HepG2 (cell line): ENCODE measurements around the gene IGFALS. TPM values are rescaled to one million over a fixed set of nuclear protein-coding genes. Genes with fewer than 3 reads are reported as not detected.

Experiments used
- AHR ChIP-seq: IDR thresholded peaks from 2 replicates; pipeline ENCODE4 v1.6.1; 2018; ENCODE audit warnings: missing genetic modification reagents, missing compliant biosample characterization
- CTCF ChIP-seq: sonication (generic); formaldehyde crosslinking; IDR thresholded peaks from 2 replicates; pipeline ENCODE4 v1.5.0; 2020; ENCODE audit warnings: mild to moderate bottlenecking, missing genetic modification reagents, moderate library complexity
- FOXA3 ChIP-seq: IDR thresholded peaks from 2 replicates; pipeline ENCODE4 v1.6.1; 2016; ENCODE audit warnings: missing genetic modification reagents, missing compliant biosample characterization
- GATAD2A ChIP-seq: IDR thresholded peaks from 2 replicates; pipeline ENCODE4 v1.6.1; 2016
- HDAC2 ChIP-seq: sonication (generic); formaldehyde crosslinking; IDR thresholded peaks from 2 replicates; pipeline ENCODE4 v1.4.0; 2020; ENCODE audit warnings: missing genetic modification reagents
- KDM5B ChIP-seq: sonication (generic); formaldehyde crosslinking; IDR thresholded peaks from 2 replicates; pipeline ENCODE4 v1.4.0; 2020; ENCODE audit warnings: missing genetic modification reagents, mild to moderate bottlenecking, borderline replicate concordance
- MYC ChIP-seq: sonication (generic); formaldehyde crosslinking; IDR thresholded peaks from 2 replicates; pipeline ENCODE4 v1.9.0; 2021; ENCODE audit warnings: missing genetic modification reagents, borderline replicate concordance
- NFYC ChIP-seq: IDR thresholded peaks from 2 replicates; pipeline ENCODE4 v1.6.1; 2016; ENCODE audit warnings: missing genetic modification reagents, missing compliant biosample characterization
- NR2F6 ChIP-seq, 2 experiments: IDR thresholded peaks; 2 replicates each; pipeline ENCODE4 v1.6.1; 2016; ENCODE audit warnings: antibody characterized with exemption in 1 of 2, mild to moderate bottlenecking in 1 of 2
- RXRA ChIP-seq: sonication (generic); formaldehyde crosslinking; IDR thresholded peaks from 2 replicates; pipeline ENCODE4 v1.5.1; 2020; ENCODE audit warnings: missing genetic modification reagents
- SALL1 ChIP-seq: sonication (generic); formaldehyde crosslinking; IDR thresholded peaks from 2 replicates; pipeline ENCODE4 v1.8.0; 2022; ENCODE audit warnings: mild to moderate bottlenecking, missing genetic modification reagents
- SAP130 ChIP-seq: IDR thresholded peaks from 2 replicates; pipeline ENCODE4 v1.6.1; 2016; ENCODE audit warnings: low read depth
- SOX13 ChIP-seq, 3 experiments: fragments of 450-650 bp in 1 of 3; sonication (generic) in 1 of 3; formaldehyde crosslinking in 1 of 3; IDR thresholded peaks in 2 of 3; conservative IDR thresholded peaks in 1 of 3; 2 replicates each; pipeline versions ENCODE4 v1.5.0 to v1.6.1; 2016 to 2020; ENCODE audit warnings: antibody characterized with exemption in 1 of 3, mild to moderate bottlenecking in 1 of 3, missing compliant biosample characterization in 1 of 3, missing genetic modification reagents in 1 of 3, moderate library complexity in 1 of 3
- SP4 ChIP-seq: sonication (generic); formaldehyde crosslinking; IDR thresholded peaks from 2 replicates; pipeline ENCODE4 v1.8.1; 2023; ENCODE audit warnings: mild to moderate bottlenecking, missing genetic modification reagents
- TOPORS ChIP-seq: sonication (generic); formaldehyde crosslinking; IDR thresholded peaks from 2 replicates; pipeline ENCODE4 v1.8.0; 2023; ENCODE audit warnings: mild to moderate bottlenecking, missing genetic modification reagents
- XRCC5 ChIP-seq: fragments of 200-400 bp; formaldehyde crosslinking; optimal IDR thresholded peaks from 2 replicates; pipeline ENCODE3; 2017; ENCODE audit warnings: mild to moderate bottlenecking, low read length
- ZFY ChIP-seq: sonication (generic); formaldehyde crosslinking; IDR thresholded peaks from 2 replicates; pipeline ENCODE4 v1.4.0; 2020; ENCODE audit warnings: missing genetic modification reagents
- ZGPAT ChIP-seq: IDR thresholded peaks from 2 replicates; pipeline ENCODE4 v1.6.1; 2016; ENCODE audit warnings: mild to moderate bottlenecking
- ZNF687 ChIP-seq: sonication (generic); formaldehyde crosslinking; IDR thresholded peaks from 2 replicates; pipeline ENCODE4 v1.5.1; 2020; ENCODE audit warnings: mild to moderate bottlenecking, missing genetic modification reagents, moderate library complexity
- polyA plus RNA-seq, 8 experiments: library from polyadenylated mRNA; depleted of rRNA in 3 of 8; stranded (reverse) in 7 of 8; unstranded in 1 of 8; fragments of >200 nt; fragmentation: Illumina TruSeq in 4 of 8; extraction: Trizol in 4 of 8; gene quantifications; 2 replicates each; pipeline versions ENCODE4 v1.2.1 to v1.2.3, GENCODE V29; 2011 to 2016; ENCODE audit warnings: low read depth in 4 of 8, missing spikeins in 1 of 8, mixed read lengths in 1 of 8; ENCODE audit not compliant: insufficient read depth in 1 of 8
- total RNA-seq, 5 experiments: library from RNA; depleted of rRNA; stranded (reverse); fragments of >200 nt; fragmentation: Illumina TruSeq; extraction: Trizol; gene quantifications; 2 replicates each; pipeline ENCODE4 v1.2.3, GENCODE V29; 2016; ENCODE audit warnings: low read depth in 1 of 5
- TF ChIP-seq, protein P1 (sequence below): IDR thresholded peaks from 2 replicates; pipeline ENCODE4 v1.6.1; 2016; ENCODE audit warnings: low read depth, borderline replicate concordance
- TF ChIP-seq, protein P2 (sequence below): sonication (generic); formaldehyde crosslinking; IDR thresholded peaks from 2 replicates; pipeline ENCODE4 v1.5.1; 2020; ENCODE audit warnings: mild to moderate bottlenecking, moderate library complexity, missing genetic modification reagents

The IGFALS gene
- total and polyA plus RNA-seq, 2 of the 13 experiments (the other 11 are each of a cell fraction or from before 2014, with no cell fraction given), result 0.34 to 2.4 TPM

DNA sequence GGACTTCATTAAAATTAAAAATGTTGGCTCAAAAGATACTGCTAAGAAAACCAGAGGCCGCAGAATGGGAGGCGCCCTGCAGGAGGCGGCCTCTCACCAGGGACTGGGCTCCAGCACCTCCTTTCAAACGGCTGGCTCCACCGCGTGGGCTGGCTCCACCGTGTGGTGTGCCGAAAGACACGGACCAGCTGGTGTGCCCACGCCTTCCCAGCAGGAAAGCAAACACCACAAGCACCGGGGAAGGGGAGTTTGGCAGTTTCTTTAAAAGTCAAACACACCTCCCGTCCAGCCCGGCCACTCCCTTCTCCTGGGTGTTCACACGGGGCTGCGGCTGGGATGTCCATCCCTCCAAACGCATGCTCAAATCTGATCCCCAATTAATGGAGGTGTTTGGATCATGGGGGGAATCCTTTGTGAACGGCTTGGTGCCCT lies 19.2 kb upstream of the IGFALS start (continued):
- TF ChIP-seq SOX13 (IDR thresholded peaks at IDR 0.05) (no peak), SOX13 (CRISPR knock-in tag; conservative IDR thresholded peaks at IDR 0.05 in 1 of 2, IDR thresholded peaks at IDR 0.05 in 1 of 2) (0 out of 4 replicates have a peak, but pooled peaks of 1 of the 2 experiments have one; percentile 34), SALL1 (CRISPR knock-in tag) (peak; percentile 64; the same call in 1 of the 2 replicates), SAP130 (peak; percentile 73), CTCF (CRISPR knock-in tag) (peak; percentile 91), TOPORS (CRISPR knock-in tag) (no peak), XRCC5 (peak; percentile 91), ZNF687 (CRISPR knock-in tag) (peak; percentile 63), ZFY (CRISPR knock-in tag) (peak; percentile 27; the same call in 1 of the 2 replicates), NR2F6 (IDR thresholded peaks at IDR 0.05) (no peak), NR2F6 (CRISPR knock-in tag; IDR thresholded peaks at IDR 0.05) (peak; percentile 34; the same call in 1 of the 2 replicates), FOXA3 (peak; percentile 28; the same call in 1 of the 2 replicates), HDAC2 (peak; percentile 52; the same call in 1 of the 2 replicates), ZGPAT (CRISPR knock-in tag) (peak; percentile 37; the same call in 1 of the 2 replicates), SP4 (CRISPR knock-in tag) (peak; percentile 29; the same call in 1 of the 2 replicates), RXRA (CRISPR knock-in tag) (peak; percentile 35; the same call in 1 of the 2 replicates), KDM5B (CRISPR knock-in tag) (no peak; the same call in 1 of the 2 replicates), AHR (CRISPR knock-in tag) (peak; percentile 46; the same call in 1 of the 2 replicates), GATAD2A (CRISPR knock-in tag) (peak; percentile 59), MYC (CRISPR knock-in tag) (peak; percentile 81; the same call in 1 of the 2 replicates), NFYC (CRISPR knock-in tag) (0 out of 2 replicates have a peak, but pooled peaks have one; percentile 13)
- TF ChIP-seq, protein P1, sequence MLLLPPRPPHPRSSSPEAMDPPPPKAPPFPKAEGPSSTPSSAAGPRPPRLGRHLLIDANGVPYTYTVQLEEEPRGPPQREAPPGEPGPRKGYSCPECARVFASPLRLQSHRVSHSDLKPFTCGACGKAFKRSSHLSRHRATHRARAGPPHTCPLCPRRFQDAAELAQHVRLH (CRISPR knock-in tag), result peak; percentile 51; the same call in 1 of the 2 replicates
- TF ChIP-seq, protein P2, sequence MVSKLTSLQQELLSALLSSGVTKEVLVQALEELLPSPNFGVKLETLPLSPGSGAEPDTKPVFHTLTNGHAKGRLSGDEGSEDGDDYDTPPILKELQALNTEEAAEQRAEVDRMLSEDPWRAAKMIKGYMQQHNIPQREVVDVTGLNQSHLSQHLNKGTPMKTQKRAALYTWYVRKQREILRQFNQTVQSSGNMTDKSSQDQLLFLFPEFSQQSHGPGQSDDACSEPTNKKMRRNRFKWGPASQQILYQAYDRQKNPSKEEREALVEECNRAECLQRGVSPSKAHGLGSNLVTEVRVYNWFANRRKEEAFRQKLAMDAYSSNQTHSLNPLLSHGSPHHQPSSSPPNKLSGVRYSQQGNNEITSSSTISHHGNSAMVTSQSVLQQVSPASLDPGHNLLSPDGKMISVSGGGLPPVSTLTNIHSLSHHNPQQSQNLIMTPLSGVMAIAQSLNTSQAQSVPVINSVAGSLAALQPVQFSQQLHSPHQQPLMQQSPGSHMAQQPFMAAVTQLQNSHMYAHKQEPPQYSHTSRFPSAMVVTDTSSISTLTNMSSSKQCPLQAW (CRISPR knock-in tag), result 0 out of 2 replicates have a peak, but pooled peaks have one; percentile 44
